ENCODE measurements around the gene CKB.
A peak's percentile ranks its signal among the peaks of the same experiment; 100 is the strongest.

CKB gene

GRCh38 chr14:103549361-103550311 is 27.0 kb upstream of the CKB start:
- no peak for DNase-seq

- no peak for DNase-seq
Measured at GRCh38 chr14:103548463-103549351, 26.1 kb upstream of the CKB start.

DNA sequence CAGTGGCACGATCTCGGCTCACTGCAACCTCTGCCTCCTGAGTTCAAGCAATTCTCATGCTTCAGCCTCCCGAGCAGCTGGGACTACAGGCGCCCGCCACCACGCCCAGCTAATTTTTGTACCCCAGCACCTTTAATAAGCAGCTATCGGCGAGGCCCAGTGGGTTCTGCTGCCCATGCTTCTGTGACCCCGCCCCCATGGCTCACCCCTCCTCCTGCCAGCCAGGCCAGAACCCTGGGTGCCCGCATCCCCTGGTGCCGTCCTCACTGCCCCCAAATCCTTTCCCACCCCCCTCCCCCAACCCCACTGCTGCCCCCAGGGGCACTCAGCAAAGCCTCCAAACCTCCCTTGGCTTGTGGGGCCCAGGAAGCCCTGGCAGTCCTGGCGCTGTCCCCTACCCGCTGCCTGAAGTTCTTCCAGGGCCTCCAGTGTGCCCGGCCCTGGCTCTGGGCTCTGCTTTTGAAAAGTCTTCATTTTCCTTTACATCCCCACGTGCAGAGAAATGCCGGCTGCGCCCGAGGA is 25.4 kb upstream of the CKB start:
- no peak for DNase-seq

- no peak for DNase-seq
Measured at GRCh38 chr14:103547455-103547940, 24.9 kb upstream of the CKB start.

GRCh38 chr14:103546652-103547454 is 24.2 kb upstream of the CKB start:
- peak; percentile 71 to 76 for DNase-seq

DNA sequence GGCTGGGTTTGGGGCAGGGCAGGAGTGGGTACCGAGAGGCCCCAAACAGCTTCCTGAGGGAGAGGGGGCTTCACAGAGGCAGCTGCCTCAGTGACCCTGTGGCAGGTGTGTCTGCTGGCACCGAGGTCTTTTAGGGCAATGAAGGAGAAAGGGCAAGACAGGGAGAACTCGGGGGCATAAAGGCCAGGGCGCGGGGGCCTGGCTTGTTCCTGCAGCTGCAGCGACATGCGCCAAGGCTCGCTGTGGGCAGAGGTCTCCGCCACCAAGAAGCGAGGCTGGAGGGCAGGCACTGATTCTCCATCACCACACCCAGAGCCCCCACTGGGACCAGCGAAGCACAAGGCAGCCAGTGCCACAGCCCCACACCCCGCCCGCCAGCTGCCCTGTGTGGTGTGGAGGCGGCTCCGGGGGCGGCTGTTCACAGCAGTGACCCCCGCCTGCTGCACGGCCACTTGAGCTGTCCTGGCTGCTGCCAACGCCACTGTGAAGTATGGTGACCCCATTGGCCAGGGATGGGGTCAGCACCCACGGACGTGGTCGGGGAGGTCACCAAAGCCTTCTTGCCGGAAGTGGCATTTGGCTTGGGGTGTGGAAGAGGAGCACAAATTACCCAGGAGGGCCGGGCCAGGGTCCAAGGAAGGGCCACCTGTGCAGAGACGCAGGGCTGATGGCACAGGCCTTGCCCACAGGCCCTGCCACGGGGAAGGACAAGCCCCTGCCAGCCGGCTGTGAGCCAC is 23.5 kb upstream of the CKB start:
- no peak for DNase-seq

DNA sequence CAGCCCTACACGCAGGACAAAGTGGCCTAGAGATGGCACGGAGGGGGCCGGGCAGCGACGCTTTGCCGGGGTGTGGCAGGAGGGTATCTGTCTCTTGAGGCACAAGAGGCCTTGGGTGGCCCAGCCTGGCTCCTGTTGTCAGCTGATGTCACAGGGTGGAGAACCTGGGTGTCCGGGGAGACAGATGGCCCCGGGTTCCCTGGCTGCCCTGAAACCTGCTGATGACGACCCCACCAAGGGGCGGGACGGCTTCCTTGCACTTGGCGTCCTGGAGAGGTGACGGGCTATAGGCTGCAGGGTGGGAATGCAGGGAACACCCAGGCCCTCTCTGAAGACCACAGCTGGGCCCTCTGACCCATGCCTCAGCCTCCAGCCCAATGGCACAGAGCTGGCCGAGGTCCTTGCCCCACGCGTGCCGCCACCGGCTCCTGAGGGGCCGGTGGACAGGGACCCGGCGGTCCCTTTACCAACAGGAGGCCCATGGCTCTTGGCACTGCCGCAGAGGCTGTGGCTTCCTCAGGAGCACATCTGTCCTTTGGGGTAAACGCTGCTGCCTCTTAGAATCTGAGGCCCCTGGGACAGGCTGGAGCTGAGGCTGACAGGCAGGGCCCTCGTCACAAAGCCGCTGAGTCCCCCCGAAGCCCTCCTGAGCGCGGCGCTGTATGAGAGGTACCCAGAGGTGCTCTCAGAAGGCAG is 22.7 kb upstream of the CKB start:
- no peak for DNase-seq

DNA sequence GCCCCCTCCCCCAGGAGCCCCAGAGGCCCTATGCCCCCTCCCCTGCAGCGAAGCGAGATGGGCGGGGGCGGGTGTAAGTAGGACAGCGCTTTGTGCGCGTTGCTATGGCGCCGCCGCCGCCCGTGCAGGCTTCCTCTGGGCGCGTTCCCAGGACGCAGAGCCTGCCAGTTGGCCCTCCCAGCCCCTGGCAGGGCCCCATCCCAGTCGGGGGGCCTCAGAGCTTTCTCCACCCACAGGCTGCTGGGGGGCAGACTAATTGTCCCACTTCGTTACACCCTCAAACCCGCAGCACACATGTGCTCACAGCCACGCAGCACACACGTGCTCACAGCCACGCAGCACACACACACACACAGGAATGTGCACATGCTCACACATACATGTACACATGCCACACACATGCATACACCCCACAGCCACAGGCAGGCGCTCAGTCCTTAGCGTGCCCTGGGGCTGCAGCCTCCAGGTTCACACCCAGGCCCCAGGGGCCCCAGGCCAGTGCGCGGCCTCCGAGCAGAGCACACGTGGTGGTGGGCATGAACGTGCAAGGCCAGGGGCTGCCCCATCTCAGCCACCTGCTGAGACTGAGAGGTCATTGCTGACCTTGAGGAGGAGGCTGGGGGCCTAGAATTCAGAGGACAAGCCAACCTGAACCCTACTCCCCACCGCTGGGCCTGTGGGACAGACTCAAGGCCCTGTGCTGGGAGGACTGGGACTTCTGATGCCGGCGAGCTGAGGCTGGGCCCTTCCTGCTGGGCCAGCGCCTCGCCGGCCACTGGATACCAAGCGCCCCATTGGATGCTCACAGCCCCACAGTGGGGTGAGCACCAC is 22.0 kb upstream of the CKB start:
- no peak for DNase-seq

DNA sequence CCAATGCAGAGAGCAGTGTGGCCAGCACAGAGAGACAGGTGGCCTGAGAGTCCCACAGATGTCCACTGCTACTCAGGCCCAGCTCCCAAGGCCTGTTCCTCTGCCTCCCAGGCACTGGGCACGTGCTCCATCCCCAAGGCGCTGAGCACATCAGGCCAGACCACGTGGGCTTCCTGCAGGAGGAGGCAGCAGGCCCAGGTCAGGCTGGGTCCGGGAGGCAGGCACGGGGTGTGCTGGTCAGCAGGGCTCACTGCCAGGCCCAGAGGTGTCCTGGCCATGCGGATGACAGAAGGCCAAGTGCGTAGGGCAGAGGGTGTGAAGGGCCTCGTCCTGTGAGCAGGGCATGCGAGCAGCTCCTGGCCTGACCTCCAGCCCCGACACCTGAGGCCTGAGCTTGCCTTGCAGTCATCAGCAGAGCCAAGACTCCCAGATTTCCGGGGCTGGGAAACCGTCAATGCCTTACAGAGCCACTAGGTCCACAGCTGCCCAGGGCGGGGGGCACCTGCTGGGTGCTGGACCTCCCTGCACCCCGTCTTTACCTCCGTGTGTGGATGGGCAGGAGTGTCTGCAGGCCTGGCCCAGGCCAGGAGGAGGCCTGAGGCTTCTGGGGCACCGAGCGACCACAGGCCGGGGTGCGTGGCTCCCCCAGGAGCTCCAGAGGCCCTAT is 21.2 kb upstream of the CKB start:
- DNase-seq = no peak

GRCh38 chr14:103543140-103543539 is 20.5 kb upstream of the CKB start:
- no peak for DNase-seq

GRCh38 chr14:103542605-103543088 is 20.0 kb upstream of the CKB start:
- no peak for DNase-seq

- no peak for DNase-seq
Measured at GRCh38 chr14:103541709-103542604, 19.3 kb upstream of the CKB start.

GRCh38 chr14:103540821-103541708 is 18.4 kb upstream of the CKB start:
- no peak for DNase-seq

DNA sequence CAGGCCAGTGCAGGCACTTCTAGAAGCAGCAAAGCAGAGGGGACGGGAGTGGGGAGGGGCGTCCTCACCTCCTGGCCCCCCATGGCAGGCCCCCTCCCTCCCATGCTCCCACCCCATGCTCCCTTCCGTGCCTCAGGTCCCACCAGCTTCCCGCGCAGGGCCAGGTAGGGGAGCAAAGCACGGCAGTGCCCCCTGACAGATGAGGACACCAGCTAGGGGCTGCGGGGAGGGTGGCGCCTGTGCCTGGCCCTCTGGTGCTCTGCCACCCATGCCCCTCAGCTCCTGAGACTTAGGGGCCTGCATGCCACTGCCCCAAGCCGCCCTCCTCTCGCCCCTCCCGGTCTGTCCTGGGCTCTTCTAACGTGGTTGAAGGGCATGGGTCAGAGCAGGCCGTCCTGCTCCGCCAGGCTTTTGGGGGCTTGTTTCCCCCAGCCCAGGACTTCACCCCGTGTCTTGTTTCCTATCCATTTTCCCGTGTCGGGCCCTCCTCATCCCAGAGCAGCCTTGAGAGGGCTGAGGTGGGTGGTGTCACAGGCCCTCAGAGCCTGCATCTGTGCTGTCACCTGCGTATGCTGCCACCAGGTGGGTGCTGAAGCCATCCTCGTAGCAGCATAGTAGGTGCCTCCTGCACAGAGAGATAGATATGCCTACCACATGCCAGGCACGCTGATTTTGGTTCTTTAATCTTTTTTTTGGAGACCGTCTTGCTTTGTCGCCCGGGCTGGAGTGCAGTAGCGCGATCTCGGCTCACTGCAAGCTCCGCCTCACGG is 16.6 kb upstream of the CKB start:
- DNase-seq = no peak

GRCh38 chr14:103538291-103539055 is 15.8 kb upstream of the CKB start:
- no peak for DNase-seq
